ENCODE measurements around the gene CAMK1G. TPM values are rescaled to one million over a fixed set of nuclear protein-coding genes. Genes with fewer than 3 reads are reported as not detected.

Gene CAMK1G
- total and polyA plus RNA-seq, 2 donors: 0.14 to 0.27 TPM

DNA sequence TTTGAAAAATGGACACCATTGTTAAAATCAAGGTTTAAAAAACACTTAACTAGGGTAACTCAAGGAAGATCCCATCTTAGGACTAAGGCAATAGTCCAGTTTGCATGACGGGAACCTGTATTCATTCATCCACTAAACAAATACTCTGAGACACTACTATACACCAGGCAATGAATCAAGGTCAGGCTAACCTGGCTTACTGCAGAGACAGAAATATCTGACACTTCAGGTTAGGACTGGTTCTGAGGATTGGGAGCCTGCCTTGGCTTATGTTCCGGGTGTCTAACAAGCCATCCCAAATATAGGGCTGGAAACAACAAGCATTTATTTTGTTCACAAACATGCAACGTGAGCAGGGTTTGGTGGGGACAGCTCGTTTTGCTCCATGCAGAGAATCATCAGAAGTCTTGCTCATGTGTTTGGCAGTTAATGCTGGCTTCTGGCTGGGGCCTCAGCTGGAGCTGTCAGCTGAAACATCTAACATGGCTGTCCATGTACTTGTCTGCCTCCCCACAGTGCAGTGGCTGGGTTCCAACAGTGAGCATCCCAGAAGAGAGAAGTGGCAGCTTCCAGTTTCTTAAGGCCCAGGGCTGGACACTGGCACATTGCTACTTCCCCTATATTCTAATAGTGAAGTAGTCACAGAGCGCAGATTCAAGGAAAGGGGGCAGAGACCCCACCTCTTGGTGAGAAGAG, 37.0 kb upstream of the CAMK1G start:
- Histone ChIP-seq H3K4me1 (ENCODE audit: control insufficient read depth in 2 of 2, insufficient read depth in 2 of 2, low read length in 2 of 2) (no peaks in the 10 kb centered on the region), H3K36me3 (ENCODE audit: control insufficient read depth in 2 of 2, insufficient read depth in 2 of 2, low read length in 1 of 2) (no peaks in the 10 kb centered on the region), H3K27me3 (ENCODE audit: control insufficient read depth in 2 of 2, insufficient read depth in 1 of 2, low read length in 1 of 2) (peaks cover 0 to 7% of the 10 kb centered on the region in 2 donors), H3K9me3 (ENCODE audit: control insufficient read depth in 2 of 2, insufficient read depth in 1 of 2, low read length in 1 of 2) (no peaks in the 10 kb centered on the region), H3K27ac (ENCODE audit: low read depth in 1 of 2, low read length in 1 of 2) (no peak overlapping the region), H3K4me3 (ENCODE audit: low read length in 2 of 2) (no peak overlapping the region)
- no peak for DNase-seq (ENCODE audit: low read depth in 6 of 9, low spot score in 9 of 9)
- 92% methylated on average over 5 of the region's 5 CpGs for WGBS

DNA sequence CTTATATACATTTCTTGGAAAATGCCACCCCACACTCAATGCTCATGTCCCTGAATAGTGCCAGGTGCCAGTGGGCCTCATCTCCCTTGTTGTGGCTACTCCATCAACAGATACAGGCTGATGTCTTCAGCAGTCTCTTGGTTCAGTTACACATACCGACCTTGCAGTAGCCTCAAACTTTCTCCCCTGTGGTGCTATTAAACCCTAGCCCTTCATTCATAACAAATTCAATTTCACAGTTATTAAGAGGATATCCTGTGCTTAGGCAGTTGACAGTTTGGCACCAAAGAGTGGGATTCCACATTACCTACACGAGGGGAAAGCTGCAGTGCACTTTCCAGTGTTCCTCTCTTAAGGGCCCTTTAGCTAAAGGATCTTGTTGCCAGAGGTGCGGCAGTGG, 35.9 kb upstream of the CAMK1G start:
- Histone ChIP-seq H3K36me3 (ENCODE audit: control insufficient read depth in 2 of 2, insufficient read depth in 2 of 2, low read length in 1 of 2) (no peaks in the 10 kb centered on the region), H3K4me1 (ENCODE audit: control insufficient read depth in 2 of 2, insufficient read depth in 2 of 2, low read length in 2 of 2) (no peaks in the 10 kb centered on the region), H3K27me3 (ENCODE audit: control insufficient read depth in 2 of 2, insufficient read depth in 1 of 2, low read length in 1 of 2) (peaks cover 0 to 7% of the 10 kb centered on the region in 2 donors), H3K27ac (ENCODE audit: low read depth in 1 of 2, low read length in 1 of 2) (no peak overlapping the region), H3K4me3 (ENCODE audit: low read length in 2 of 2) (no peak overlapping the region), H3K9me3 (ENCODE audit: control insufficient read depth in 2 of 2, insufficient read depth in 1 of 2, low read length in 1 of 2) (no peaks in the 10 kb centered on the region)
- no peak for DNase-seq (ENCODE audit: low read depth in 6 of 9, low spot score in 9 of 9)
- WGBS: 70% methylated on average over 3 of the region's 3 CpGs

DNA sequence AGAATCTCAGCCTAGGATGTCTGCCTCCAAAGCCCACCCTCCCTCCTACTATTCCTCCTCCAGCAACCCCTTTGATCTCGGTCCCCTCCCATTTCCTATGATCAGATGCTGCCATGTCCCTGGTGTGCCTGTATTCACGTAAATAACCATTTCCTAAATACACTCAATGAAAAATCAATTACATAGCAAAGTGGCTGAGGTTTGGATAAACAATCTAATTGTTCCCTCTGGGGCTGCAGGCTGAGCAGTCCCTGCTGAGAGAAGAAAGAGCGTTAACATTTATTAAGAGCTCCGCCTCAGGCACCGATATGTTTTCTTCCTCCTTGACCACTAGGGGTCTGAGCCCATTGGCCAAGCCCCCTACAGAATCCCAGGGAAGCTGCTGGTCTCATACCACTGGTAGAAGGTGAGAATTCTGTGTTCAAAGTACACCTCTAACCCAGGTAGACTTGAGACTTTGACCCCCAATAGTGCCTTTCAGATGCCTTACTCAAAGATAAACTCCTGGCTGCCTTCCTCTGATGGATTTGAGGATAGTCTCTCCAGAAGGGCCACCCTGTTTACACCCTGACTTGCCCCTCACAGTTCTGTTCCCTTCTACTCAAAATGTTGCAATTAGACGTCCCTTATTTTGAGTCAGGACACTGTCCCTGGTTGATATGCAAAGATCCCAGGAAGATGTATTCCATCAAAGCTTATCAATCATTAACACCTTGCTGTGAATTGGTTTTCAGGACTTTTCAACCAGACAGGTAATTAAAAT, 33.9 kb upstream of the CAMK1G start:
- Histone ChIP-seq H3K27me3 (ENCODE audit: control insufficient read depth in 2 of 2, insufficient read depth in 1 of 2, low read length in 1 of 2) (peaks cover 0 to 7% of the 10 kb centered on the region in 2 donors), H3K27ac (ENCODE audit: low read depth in 1 of 2, low read length in 1 of 2) (no peak overlapping the region), H3K4me3 (ENCODE audit: low read length in 2 of 2) (no peak overlapping the region), H3K36me3 (ENCODE audit: control insufficient read depth in 2 of 2, insufficient read depth in 2 of 2, low read length in 1 of 2) (no peaks in the 10 kb centered on the region), H3K4me1 (ENCODE audit: control insufficient read depth in 2 of 2, insufficient read depth in 2 of 2, low read length in 2 of 2) (no peaks in the 10 kb centered on the region), H3K9me3 (ENCODE audit: control insufficient read depth in 2 of 2, insufficient read depth in 1 of 2, low read length in 1 of 2) (no peaks in the 10 kb centered on the region)
- WGBS: 70% methylated on average over 6 of the region's 6 CpGs
- no peak for DNase-seq (ENCODE audit: low read depth in 6 of 9, low spot score in 9 of 9)

DNA sequence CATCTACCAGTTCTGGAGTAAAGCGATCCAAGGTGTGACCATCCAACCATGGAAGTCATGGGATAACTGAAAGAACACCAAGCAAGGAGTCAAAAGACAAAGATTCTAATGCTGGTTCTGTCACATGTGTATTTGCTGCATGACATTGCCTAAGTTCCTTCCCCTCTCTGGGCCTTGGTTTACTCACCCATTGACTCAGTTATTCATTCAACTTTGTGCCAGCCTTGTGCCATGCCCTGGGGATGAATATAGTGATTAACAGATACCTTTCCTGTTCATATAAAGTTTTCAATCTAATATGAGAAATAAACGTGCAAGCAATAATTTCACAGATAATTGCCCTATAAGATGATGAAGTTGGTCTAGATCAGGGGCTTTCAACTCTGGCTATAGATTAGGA, 33.0 kb upstream of the CAMK1G start:
- no peak for DNase-seq (ENCODE audit: low read depth in 6 of 9, low spot score in 9 of 9)
- peaks cover 0 to 7% of the 10 kb centered on the region in 2 donors for H3K27me3 ChIP-seq (ENCODE audit: control insufficient read depth in 2 of 2, insufficient read depth in 1 of 2, low read length in 1 of 2)
- no peak overlapping the region for H3K27ac ChIP-seq (ENCODE audit: low read depth in 1 of 2, low read length in 1 of 2)
- WGBS: 93% methylated on average over 2 of the region's 2 CpGs
- no peaks in the 10 kb centered on the region for H3K36me3 ChIP-seq (ENCODE audit: control insufficient read depth in 2 of 2, insufficient read depth in 2 of 2, low read length in 1 of 2)
- no peaks in the 10 kb centered on the region for H3K9me3 ChIP-seq (ENCODE audit: control insufficient read depth in 2 of 2, insufficient read depth in 1 of 2, low read length in 1 of 2)
- no peaks in the 10 kb centered on the region for H3K4me1 ChIP-seq (ENCODE audit: control insufficient read depth in 2 of 2, insufficient read depth in 2 of 2, low read length in 2 of 2)
- no peak overlapping the region for H3K4me3 ChIP-seq (ENCODE audit: low read length in 2 of 2)

DNA sequence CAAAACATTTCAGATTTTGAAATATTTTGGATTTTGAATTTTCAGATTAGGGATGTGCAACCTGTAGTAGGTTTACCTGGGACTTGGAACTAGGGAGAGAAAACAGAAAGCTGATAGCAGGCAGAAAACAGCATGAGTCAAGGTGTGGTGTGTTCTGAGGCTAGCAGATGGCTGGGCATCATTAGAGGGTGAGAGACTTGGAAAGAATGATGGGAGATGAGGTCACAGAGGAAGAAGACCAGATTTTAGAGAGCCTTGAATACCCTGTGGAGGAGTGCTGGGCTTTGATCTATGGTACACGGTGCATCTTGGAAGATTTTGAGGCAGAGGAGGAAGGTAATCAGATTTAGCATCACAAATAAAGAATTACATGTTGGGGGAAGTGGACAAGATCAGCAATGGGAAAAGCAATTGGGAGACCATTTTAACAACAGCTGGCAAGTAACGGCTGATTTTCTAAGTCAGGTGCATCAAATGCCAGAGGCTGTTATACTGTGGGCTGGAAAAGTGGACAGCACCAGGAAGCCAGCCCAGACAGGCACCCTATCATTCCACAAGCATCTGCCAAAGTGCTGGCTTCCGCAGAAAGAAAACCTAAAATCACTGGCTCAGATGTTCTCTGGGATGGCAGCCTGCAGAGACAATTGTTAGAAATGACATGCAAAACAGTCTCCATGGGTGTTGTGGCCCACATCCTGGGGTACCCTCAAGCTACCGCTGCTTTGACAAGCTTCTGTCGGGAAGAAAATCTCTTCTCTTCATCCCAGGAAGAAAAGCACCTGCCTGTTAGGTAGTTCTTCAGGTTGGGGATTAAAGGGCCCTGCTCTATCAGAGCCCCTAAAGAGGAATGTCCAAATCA, 30.9 kb upstream of the CAMK1G start:
- H3K9me3 ChIP-seq (ENCODE audit: control insufficient read depth in 2 of 2, insufficient read depth in 1 of 2, low read length in 1 of 2): no peaks in the 10 kb centered on the region
- 70% methylated on average over 5 of the region's 5 CpGs for WGBS
- no peak for DNase-seq (ENCODE audit: low read depth in 6 of 9, low spot score in 9 of 9)

DNA sequence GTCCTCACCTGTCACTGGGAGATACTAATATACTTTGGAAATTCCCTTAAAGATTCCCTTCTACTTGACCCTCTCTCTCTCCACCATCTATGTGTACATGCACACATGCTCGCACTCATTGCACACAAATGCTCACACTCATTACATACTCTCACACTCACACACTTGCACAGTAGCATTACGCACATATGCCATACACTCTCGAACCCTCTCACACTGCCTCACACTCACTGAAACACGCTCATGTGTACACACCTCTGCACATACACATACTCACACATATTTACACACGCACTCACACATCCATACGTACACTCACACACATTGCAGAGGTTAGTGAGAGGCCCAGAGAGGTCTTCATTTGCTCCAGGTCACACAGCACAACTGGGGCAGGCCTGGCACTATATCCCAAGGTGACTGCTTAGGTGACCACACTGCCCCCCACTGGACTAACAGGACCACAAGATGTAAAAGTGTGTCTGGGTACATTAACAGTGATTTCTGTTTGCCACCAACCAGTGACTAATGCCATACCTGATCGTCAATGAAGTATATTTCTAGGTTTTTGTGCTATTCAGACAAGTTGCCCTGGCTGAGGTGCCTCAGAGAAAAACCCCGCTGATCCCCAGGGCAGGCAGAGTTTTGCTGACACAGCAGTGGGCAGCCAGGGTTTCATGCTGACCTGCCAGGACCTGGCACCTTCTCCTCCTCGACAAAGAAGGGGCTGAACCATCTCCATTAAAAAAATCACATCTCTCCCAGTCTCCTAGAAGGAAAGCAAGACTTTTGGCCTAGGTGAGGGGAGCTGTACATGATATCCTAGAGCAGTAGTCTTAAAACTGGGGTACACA, 28.5 kb upstream of the CAMK1G start:
- Histone ChIP-seq H3K36me3 (ENCODE audit: control insufficient read depth in 2 of 2, insufficient read depth in 2 of 2, low read length in 1 of 2) (no peaks in the 10 kb centered on the region), H3K9me3 (ENCODE audit: control insufficient read depth in 2 of 2, insufficient read depth in 1 of 2, low read length in 1 of 2) (no peaks in the 10 kb centered on the region), H3K4me1 (ENCODE audit: control insufficient read depth in 2 of 2, insufficient read depth in 2 of 2, low read length in 2 of 2) (no peaks in the 10 kb centered on the region), H3K27me3 (ENCODE audit: control insufficient read depth in 2 of 2, insufficient read depth in 1 of 2, low read length in 1 of 2) (peaks cover 0 to 4% of the 10 kb centered on the region in 2 donors), H3K4me3 (ENCODE audit: low read length in 2 of 2) (no peak overlapping the region), H3K27ac (ENCODE audit: low read depth in 1 of 2, low read length in 1 of 2) (no peak overlapping the region)
- 95% methylated on average over 9 of the region's 9 CpGs for WGBS
- DNase-seq (ENCODE audit: low read depth in 6 of 9, low spot score in 9 of 9): no peak

More for the DNA sequence above, 30.9 kb upstream of the CAMK1G start:
- Histone ChIP-seq H3K36me3 (ENCODE audit: control insufficient read depth in 2 of 2, insufficient read depth in 2 of 2, low read length in 1 of 2) (no peaks in the 10 kb centered on the region), H3K27me3 (ENCODE audit: control insufficient read depth in 2 of 2, insufficient read depth in 1 of 2, low read length in 1 of 2) (peaks cover 0 to 7% of the 10 kb centered on the region in 2 donors), H3K4me3 (ENCODE audit: low read length in 2 of 2) (no peak overlapping the region), H3K4me1 (ENCODE audit: control insufficient read depth in 2 of 2, insufficient read depth in 2 of 2, low read length in 2 of 2) (no peaks in the 10 kb centered on the region), H3K27ac (ENCODE audit: low read depth in 1 of 2, low read length in 1 of 2) (no peak overlapping the region)

DNA sequence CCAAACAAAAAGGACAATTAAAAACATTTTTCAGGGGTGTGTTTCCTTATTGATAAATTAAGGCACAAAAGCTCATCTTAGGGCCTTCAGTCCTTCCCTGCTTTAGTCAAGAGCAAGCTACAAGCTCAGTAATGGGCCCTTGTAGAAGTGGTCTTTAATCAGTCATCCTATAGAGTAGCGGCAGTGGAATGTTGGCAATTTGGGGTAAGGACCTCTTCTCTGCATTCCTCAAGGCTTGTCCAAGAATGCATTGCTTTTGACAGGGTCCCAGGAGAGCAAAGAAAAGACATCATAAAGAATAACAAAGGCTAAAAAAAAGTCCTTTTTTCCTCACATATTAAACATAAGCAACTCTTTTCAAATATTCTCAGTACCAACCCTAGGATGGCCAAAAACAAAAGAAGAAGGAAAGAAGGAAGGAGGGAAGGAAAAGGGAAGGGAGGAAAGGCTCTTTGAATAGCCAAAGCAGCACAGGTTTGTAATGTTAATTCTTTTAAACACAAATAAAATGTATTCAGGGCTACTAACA, 27.3 kb upstream of the CAMK1G start:
- Histone ChIP-seq H3K27ac (ENCODE audit: low read depth in 1 of 2, low read length in 1 of 2) (no peak overlapping the region), H3K27me3 (ENCODE audit: control insufficient read depth in 2 of 2, insufficient read depth in 1 of 2, low read length in 1 of 2) (peaks cover 0 to 3% of the 10 kb centered on the region in 2 donors), H3K9me3 (ENCODE audit: control insufficient read depth in 2 of 2, insufficient read depth in 1 of 2, low read length in 1 of 2) (no peaks in the 10 kb centered on the region), H3K4me1 (ENCODE audit: control insufficient read depth in 2 of 2, insufficient read depth in 2 of 2, low read length in 2 of 2) (no peaks in the 10 kb centered on the region), H3K36me3 (ENCODE audit: control insufficient read depth in 2 of 2, insufficient read depth in 2 of 2, low read length in 1 of 2) (no peaks in the 10 kb centered on the region), H3K4me3 (ENCODE audit: low read length in 2 of 2) (no peak overlapping the region)
- 90% methylated on average over 1 of the region's 1 CpG for WGBS
- DNase-seq (ENCODE audit: low read depth in 6 of 9, low spot score in 9 of 9): no peak

DNA sequence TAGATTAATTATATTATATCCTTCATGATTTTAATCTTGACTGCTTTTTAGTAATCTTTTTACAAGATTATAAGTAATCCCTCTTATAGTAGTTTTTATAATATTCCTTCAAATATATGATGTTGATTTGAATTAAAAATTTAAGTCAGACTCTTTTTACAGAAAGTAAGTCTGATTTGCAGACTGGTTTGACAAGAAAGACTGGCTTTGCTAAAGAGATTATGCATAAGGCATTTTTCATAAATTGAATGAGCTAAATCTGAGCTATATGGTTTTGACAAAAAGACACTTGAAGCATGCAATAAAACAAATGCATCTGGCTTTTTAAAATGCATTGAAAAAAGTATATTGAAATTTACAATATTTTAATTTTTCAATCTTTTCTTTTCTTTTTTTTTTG, 26.3 kb upstream of the CAMK1G start:
- no peaks in the 10 kb centered on the region for H3K9me3 ChIP-seq (ENCODE audit: control insufficient read depth in 2 of 2, insufficient read depth in 1 of 2, low read length in 1 of 2)
- DNase-seq (ENCODE audit: low read depth in 6 of 9, low spot score in 9 of 9): no peak
- no peaks in the 10 kb centered on the region for H3K4me1 ChIP-seq (ENCODE audit: control insufficient read depth in 2 of 2, insufficient read depth in 2 of 2, low read length in 2 of 2)
- no peaks in the 10 kb centered on the region for H3K27me3 ChIP-seq (ENCODE audit: control insufficient read depth in 2 of 2, insufficient read depth in 1 of 2, low read length in 1 of 2)
- H3K4me3 ChIP-seq (ENCODE audit: low read length in 2 of 2): no peak overlapping the region
- no peaks in the 10 kb centered on the region for H3K36me3 ChIP-seq (ENCODE audit: control insufficient read depth in 2 of 2, insufficient read depth in 2 of 2, low read length in 1 of 2)
- no peak overlapping the region for H3K27ac ChIP-seq (ENCODE audit: low read depth in 1 of 2, low read length in 1 of 2)

All from thymus (tissue), 11 donors.